ENCODE data around the gene GCC2. TPM values are rescaled to one million over a fixed set of nuclear protein-coding genes. Genes with fewer than 3 reads are reported as not detected.

Gene GCC2
- total and polyA plus RNA-seq, 9 of the 15 experiments (the other 6 are each of a cell fraction or from before 2014, with no cell fraction given), result 11.4 to 35.7 (median 19.9) TPM

DNA sequence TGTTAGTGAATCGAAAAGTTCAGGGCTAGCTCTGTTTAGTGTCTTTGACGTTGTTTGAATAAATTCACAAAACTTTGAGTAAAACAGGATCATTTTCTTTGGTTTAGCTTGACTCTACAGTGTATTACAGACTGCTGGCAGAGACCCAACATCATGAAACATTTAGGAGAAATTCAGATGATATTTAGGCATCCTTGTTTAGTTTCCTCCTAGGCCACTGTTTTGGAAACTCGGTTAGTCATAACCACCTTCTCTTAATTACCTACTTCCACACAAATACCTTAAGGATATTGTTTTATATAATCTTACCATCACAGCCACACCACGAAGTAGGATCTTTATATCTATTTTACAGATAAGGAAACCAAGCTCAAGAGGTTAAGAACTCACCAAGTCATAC, 93.1 kb downstream of the GCC2 start:
- ATAC-seq, result no peak
- no peaks in the 10 kb centered on the region for H3K27me3 ChIP-seq (ENCODE audit: control insufficient read depth in 2 of 2, insufficient read depth in 2 of 2, low read length in 2 of 2)
- 32% methylated on average over 4 of the region's 4 CpGs for WGBS (ENCODE audit: insufficient coverage, low coverage, missing lambda C conversion rate)
- in situ Hi-C loops (cut with MboI), result no loop called here
- H3K9ac ChIP-seq (ENCODE audit: insufficient read depth in 1 of 2, low read depth in 2 of 2, low read length in 2 of 2), result no peak overlapping the region
- H2AFZ ChIP-seq (ENCODE audit: low read depth, low read length), result no peak overlapping the region
- peaks cover 0 to 11% of the 10 kb centered on the region in 2 experiments; a peak in 3 of 5 replicates for H3K4me1 ChIP-seq (replicated peaks in 1 of 2; ENCODE audit: control insufficient read depth in 2 of 2, insufficient read depth in 2 of 2, low read length in 2 of 2)
- H3K36me3 ChIP-seq (ENCODE audit: control insufficient read depth, insufficient read depth, low read length), result peaks cover 21% of the 10 kb centered on the region
- no peak for FAIRE-seq
- no peaks in the 10 kb centered on the region for H3K9me1 ChIP-seq (ENCODE audit: control insufficient read depth, insufficient read depth, low read length)
- ChIA-PET CTCF (ENCODE audit: low intra/inter-chr PET ratio) (no interaction called here), POLR2A (interaction anchor here (0.7 to 1.5 kb wide), 5 partner anchors 13 to 256 kb away, joined by 3 to 5 read pairs (median 3); no protein-coding TSS in a partner anchor)
- H4K20me1 ChIP-seq (replicated peaks; ENCODE audit: control insufficient read depth, insufficient read depth, low read length), result peaks cover 14% of the 10 kb centered on the region; the same call in 1 of the 2 replicates
- no TSS peak for BruUV-seq (replicated peaks)
- intact Hi-C loops (cut with micrococcal nuclease), result no loop called here
- TF ChIP-seq UBTF (IDR thresholded peaks at IDR 0.05; ENCODE audit: borderline replicate concordance in 1 of 2, low read depth in 2 of 2, low read length in 2 of 2), result no peak
- DNase-seq (ENCODE audit: extremely low read depth in 1 of 4, low spot score in 3 of 4), result no peak
- H3K27ac ChIP-seq (ENCODE audit: extremely low read depth, low read depth, low read length), result no peak overlapping the region
- H3K4me2 ChIP-seq (ENCODE audit: insufficient read depth, low read length), result no peak overlapping the region
- no peak overlapping the region for H3K4me3 ChIP-seq
- H3K79me2 ChIP-seq (ENCODE audit: control insufficient read depth, insufficient read depth, low read length), result peaks cover 70% of the 10 kb centered on the region
- H3K9me3 ChIP-seq (replicated peaks; ENCODE audit: control insufficient read depth, insufficient read depth, low read depth, low read length), result no peaks in the 10 kb centered on the region

GRCh38 chr2:108547606-108548005, 98.6 kb downstream of the GCC2 start:
- CTCF ChIA-PET (ENCODE audit: low intra/inter-chr PET ratio), result no interaction called here
- TF ChIP-seq RBM15 (IDR thresholded peaks at IDR 0.05; ENCODE audit: insufficient read depth, low read length) (no peak), FOXK1 (CRISPR knock-in tag; IDR thresholded peaks at IDR 0.05; ENCODE audit: borderline replicate concordance) (no peak), ARNT (IDR thresholded peaks at IDR 0.05) (no peak), NCOA2 (IDR thresholded peaks at IDR 0.05; ENCODE audit: partially characterized antibody in 2 of 2) (no peak)
- Histone ChIP-seq H3K27ac (ENCODE audit: extremely low read depth, low read depth, low read length) (no peak overlapping the region), H3K79me2 (ENCODE audit: control insufficient read depth, insufficient read depth, low read length) (peaks cover 50% of the 10 kb centered on the region), H4K20me1 (replicated peaks; ENCODE audit: control insufficient read depth, insufficient read depth, low read length) (peaks cover 5% of the 10 kb centered on the region; the same call in 1 of the 2 replicates), H3K9ac (ENCODE audit: insufficient read depth in 1 of 2, low read depth in 2 of 2, low read length in 2 of 2) (no peak overlapping the region), H3K4me2 (ENCODE audit: insufficient read depth, low read length) (no peak overlapping the region), H3K36me3 (ENCODE audit: control insufficient read depth, insufficient read depth, low read length) (peaks cover 2% of the 10 kb centered on the region; the same call in 1 of the 3 replicates), H2AFZ (ENCODE audit: low read depth, low read length) (no peak overlapping the region), H3K4me1 (replicated peaks in 1 of 2; ENCODE audit: control insufficient read depth in 2 of 2, insufficient read depth in 2 of 2, low read length in 2 of 2) (peaks cover 5 to 9% of the 10 kb centered on the region in 2 experiments; a peak in 2 of 5 replicates), H3K27me3 (ENCODE audit: control insufficient read depth in 2 of 2, insufficient read depth in 2 of 2, low read length in 2 of 2) (no peaks in the 10 kb centered on the region), H3K9me1 (ENCODE audit: control insufficient read depth, insufficient read depth, low read length) (no peaks in the 10 kb centered on the region), H3K4me3 (no peak overlapping the region), H3K9me3 (replicated peaks; ENCODE audit: control insufficient read depth, insufficient read depth, low read depth, low read length) (no peaks in the 10 kb centered on the region)
- in situ Hi-C loops (cut with MboI), result no loop called here
- DNase-seq (ENCODE audit: extremely low read depth in 1 of 4, low spot score in 3 of 4), result no peak
- no peak for ATAC-seq
- intact Hi-C loops (cut with micrococcal nuclease), result no loop called here
- POLR2A ChIA-PET, result interaction anchor here (0.6 to 5.1 kb wide), 2 partner anchors 12 to 41 kb away, joined by 3 to 21 read pairs; partner anchors contain the start of gene LIMS1
- no peak for FAIRE-seq
- no TSS peak for BruUV-seq (replicated peaks)
- WGBS (ENCODE audit: insufficient coverage, low coverage, missing lambda C conversion rate), result 63% methylated on average over 5 of the region's 5 CpGs
